Esophagus muscularis mucosa (tissue), 4 donors: ENCODE data around the gene EEF1AKMT3. TPM values are rescaled to one million over a fixed set of nuclear protein-coding genes. Genes with fewer than 3 reads are reported as not detected.
A peak's percentile ranks its signal among the peaks of the same experiment; 100 is the strongest.

Experiments used
- DNase-seq: peaks from one replicate; pipeline ENCODE4 v3.0.0-alpha.2; 2017; ENCODE audit errors: extremely low spot score
- H3K27ac ChIP-seq, 4 donors: fragments of 200-600 bp; sonication (generic); replicated peaks in 1 of 4; 1 replicate in 3 of 4; 2 replicates in 1 of 4; pipeline ENCODE4 v1.5.1; 2016 to 2019; ENCODE audit warnings: mild to moderate bottlenecking in 1 of 4
- H3K27me3 ChIP-seq, 4 donors: fragments of 200-600 bp; sonication (generic); one replicate each; pipeline versions ENCODE4 v1.5.1 to v1.6.0; 2016 to 2019
- H3K36me3 ChIP-seq, 4 donors: fragments of 200-600 bp; sonication (generic); one replicate each; pipeline ENCODE4 v1.5.1; 2016 to 2019
- H3K4me1 ChIP-seq, 4 donors: fragments of 200-600 bp; sonication (generic); one replicate each; pipeline ENCODE4 v1.5.1; 2016 to 2019
- H3K4me3 ChIP-seq, 4 donors: fragments of 200-600 bp; sonication (generic); 1 replicate in 2 of 4; 2 replicates in 2 of 4; pipeline ENCODE4 v1.5.1; 2016 to 2019; ENCODE audit warnings: mild to moderate bottlenecking in 4 of 4, moderate library complexity in 1 of 4
- H3K9me3 ChIP-seq, 4 donors: fragments of 200-600 bp; sonication (generic); 1 replicate in 3 of 4; 2 replicates in 1 of 4; pipeline ENCODE4 v1.5.1; 2016 to 2019
- EP300 ChIP-seq: sonication (generic); formaldehyde crosslinking; IDR thresholded peaks from one replicate; pipeline ENCODE4 v1.6.1; 2017; ENCODE audit warnings: antibody characterized with exemption
- POLR2A ChIP-seq: fragments of 450-650 bp; IDR thresholded peaks from one replicate; pipeline ENCODE4 v1.6.1; 2017; ENCODE audit warnings: antibody characterized with exemption, moderate library complexity, mild to moderate bottlenecking, low read depth
- POLR2AphosphoS5 ChIP-seq, 2 donors: sonication (generic); formaldehyde crosslinking; IDR thresholded peaks; one replicate each; pipeline ENCODE4 v1.6.1; 2017; ENCODE audit warnings: antibody characterized with exemption in 2 of 2
- WGBS: methylation state at CpG from one replicate; pipeline ENCODE4 v1.1.5; 2018; 5-methylcytosine and 5-hydroxymethylcytosine counted together
- intact Hi-C: fragments of 100-400 bp; cut with DNase I; formaldehyde crosslinking; loops from one replicate; pipeline ENCODE4 v1.15.1; 2023
- total RNA-seq, 4 donors: library from RNA; depleted of rRNA; stranded (reverse); fragments of >200 nt; gene quantifications; one replicate each; pipeline versions ENCODE4 v1.1.0 to v1.2.1, GENCODE V29; 2016
- TF ChIP-seq, protein P1 (sequence below), 3 experiments: fragments of 200-600 bp in 2 of 3; fragments of 450-650 bp in 1 of 3; sonication (generic) in 2 of 3; IDR thresholded peaks; one replicate each; pipeline ENCODE4 v1.5.1; 2017 to 2019; ENCODE audit warnings: antibody characterized with exemption in 3 of 3, mild to moderate bottlenecking in 2 of 3, moderate library complexity in 1 of 3

The EEF1AKMT3 gene
- total RNA-seq, 4 donors from 2014 or later, result 6.6 to 13.2 (median 10.0) TPM

- TF ChIP-seq POLR2A (no peak), POLR2AphosphoS5 (IDR thresholded peaks at IDR 0.05) (peak in 1 of 2 donors; percentile 12), EP300 (no peak)
- TF ChIP-seq, protein P1, sequence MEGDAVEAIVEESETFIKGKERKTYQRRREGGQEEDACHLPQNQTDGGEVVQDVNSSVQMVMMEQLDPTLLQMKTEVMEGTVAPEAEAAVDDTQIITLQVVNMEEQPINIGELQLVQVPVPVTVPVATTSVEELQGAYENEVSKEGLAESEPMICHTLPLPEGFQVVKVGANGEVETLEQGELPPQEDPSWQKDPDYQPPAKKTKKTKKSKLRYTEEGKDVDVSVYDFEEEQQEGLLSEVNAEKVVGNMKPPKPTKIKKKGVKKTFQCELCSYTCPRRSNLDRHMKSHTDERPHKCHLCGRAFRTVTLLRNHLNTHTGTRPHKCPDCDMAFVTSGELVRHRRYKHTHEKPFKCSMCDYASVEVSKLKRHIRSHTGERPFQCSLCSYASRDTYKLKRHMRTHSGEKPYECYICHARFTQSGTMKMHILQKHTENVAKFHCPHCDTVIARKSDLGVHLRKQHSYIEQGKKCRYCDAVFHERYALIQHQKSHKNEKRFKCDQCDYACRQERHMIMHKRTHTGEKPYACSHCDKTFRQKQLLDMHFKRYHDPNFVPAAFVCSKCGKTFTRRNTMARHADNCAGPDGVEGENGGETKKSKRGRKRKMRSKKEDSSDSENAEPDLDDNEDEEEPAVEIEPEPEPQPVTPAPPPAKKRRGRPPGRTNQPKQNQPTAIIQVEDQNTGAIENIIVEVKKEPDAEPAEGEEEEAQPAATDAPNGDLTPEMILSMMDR (IDR thresholded peaks at IDR 0.05), result no peak
- Histone ChIP-seq H3K4me3 (no peak overlapping the region), H3K36me3 (peaks cover 74 to 91% (median 85%) of the 10 kb centered on the region in 4 donors), H3K27me3 (no peaks in the 10 kb centered on the region), H3K27ac (peak overlapping the region in 3 of 4 donors; percentile 18 to 54 (median 28)), H3K4me1 (peaks cover 39 to 85% (median 69%) of the 10 kb centered on the region in 4 donors), H3K9me3 (no peaks in the 10 kb centered on the region)
- 76% methylated on average over 10 of the region's 10 CpGs for WGBS
- intact Hi-C loops, result no loop called here
- no peak for DNase-seq
Observed at GRCh38 chr12:57822392-57823130, 50.1 kb downstream of the EEF1AKMT3 start.

GRCh38 chr12:57823131-57823907 lies 50.9 kb downstream of the EEF1AKMT3 start:
- no peak for DNase-seq
- intact Hi-C loops, result no loop called here

GRCh38 chr12:57823908-57824640 lies 51.7 kb downstream of the EEF1AKMT3 start:
- H3K27ac ChIP-seq, result peak overlapping the region in 2 of 4 donors; percentile 27 to 45
- intact Hi-C loops, result no loop called here
- no peak for DNase-seq
- no peaks in the 10 kb centered on the region for H3K27me3 ChIP-seq
- 86% methylated on average over 18 of the region's 18 CpGs for WGBS
- H3K36me3 ChIP-seq, result peaks cover 89 to 100% (median 99%) of the 10 kb centered on the region in 4 donors
- no peaks in the 10 kb centered on the region for H3K9me3 ChIP-seq
- TF ChIP-seq, protein P1 (IDR thresholded peaks at IDR 0.05), result no peak
- no peak for TF ChIP-seq POLR2A
- no peak for TF ChIP-seq POLR2AphosphoS5 (IDR thresholded peaks at IDR 0.05)
- no peak for TF ChIP-seq EP300
- peaks cover 31 to 82% (median 67%) of the 10 kb centered on the region in 4 donors for H3K4me1 ChIP-seq
- H3K4me3 ChIP-seq, result no peak overlapping the region

More at GRCh38 chr12:57823131-57823907, 50.9 kb downstream of the EEF1AKMT3 start:
- no peaks in the 10 kb centered on the region for H3K9me3 ChIP-seq
- no peaks in the 10 kb centered on the region for H3K27me3 ChIP-seq
- 74% methylated on average over 16 of the region's 17 CpGs for WGBS
- peak overlapping the region in 3 of 4 donors; percentile 18 to 54 (median 28) for H3K27ac ChIP-seq
- H3K4me3 ChIP-seq, result no peak overlapping the region
- peaks cover 81 to 98% (median 92%) of the 10 kb centered on the region in 4 donors for H3K36me3 ChIP-seq
- TF ChIP-seq POLR2A, result no peak
- TF ChIP-seq, protein P1 (IDR thresholded peaks at IDR 0.05), result no peak
- peak in 1 of 2 donors; percentile 41 for TF ChIP-seq POLR2AphosphoS5 (IDR thresholded peaks at IDR 0.05)
- H3K4me1 ChIP-seq, result peaks cover 31 to 82% (median 68%) of the 10 kb centered on the region in 4 donors

DNA sequence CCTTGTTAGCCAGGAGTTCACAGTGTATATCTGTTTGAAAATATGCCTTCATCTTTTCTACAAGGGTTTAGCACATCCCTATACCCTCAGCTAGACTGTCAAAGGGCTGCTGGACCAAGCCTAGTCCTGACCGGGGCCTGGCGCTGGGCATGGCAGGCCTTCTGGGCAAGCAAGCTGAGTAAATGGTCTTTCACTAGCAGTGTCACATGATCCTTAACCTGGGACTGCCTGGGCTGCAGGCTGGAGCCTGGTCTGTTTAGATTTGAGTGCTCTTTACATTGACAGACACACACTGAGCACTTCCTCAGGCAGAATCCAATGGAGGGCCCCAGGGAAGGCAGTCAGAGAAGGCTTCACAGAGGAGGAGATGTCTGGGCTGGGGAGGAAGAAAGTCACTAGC lies 53.0 kb downstream of the EEF1AKMT3 start:
- TF ChIP-seq POLR2AphosphoS5 (IDR thresholded peaks at IDR 0.05), result peak in 1 of 2 donors; percentile 6
- TF ChIP-seq, protein P1 (IDR thresholded peaks at IDR 0.05), result no peak
- peak overlapping the region in 1 of 4 donors; percentile 27 for H3K27ac ChIP-seq
- no peaks in the 10 kb centered on the region for H3K9me3 ChIP-seq
- DNase-seq, result no peak
- peaks cover 86 to 95% (median 90%) of the 10 kb centered on the region in 4 donors for H3K36me3 ChIP-seq
- no peaks in the 10 kb centered on the region for H3K27me3 ChIP-seq
- no peak overlapping the region for H3K4me3 ChIP-seq
- peaks cover 44 to 90% (median 74%) of the 10 kb centered on the region in 4 donors for H3K4me1 ChIP-seq
- intact Hi-C loops, result no loop called here
- no CpG with 5 or more reads among the region's 2 CpGs for WGBS
